ENCODE results near the gene CEP162. TPM values are rescaled to one million over a fixed set of nuclear protein-coding genes. Genes with fewer than 3 reads are reported as not detected.

CEP162 gene
- total and polyA plus RNA-seq, 2 of the 8 experiments (the other 6 are each of a cell fraction or from before 2014, with no cell fraction given): 1.3 to 10.6 TPM

GRCh38 chr6:84086056-84086455, 141.4 kb downstream of the CEP162 start:
- Histone ChIP-seq H2AFZ (ENCODE audit: low read length) (no peak overlapping the region), H3K27me3 (replicated peaks in 1 of 4; ENCODE audit: control insufficient read depth in 3 of 4, extremely low read depth in 1 of 4, insufficient read depth in 3 of 4, low read length in 3 of 4) (no peaks in the 10 kb centered on the region), H4K8ac (ENCODE audit: extremely low read depth, insufficient read depth, low read length) (no peak overlapping the region), H2BK5ac (ENCODE audit: low read depth, low read length) (no peak overlapping the region), H2BK120ac (replicated peaks; ENCODE audit: low read depth, low read length) (no peak overlapping the region), H3K36me3 (ENCODE audit: control insufficient read depth in 2 of 4, insufficient read depth in 4 of 4, low read length in 3 of 4) (no peaks in the 10 kb centered on the region), H3K79me2 (ENCODE audit: control insufficient read depth in 1 of 2, insufficient read depth in 2 of 2, low read length in 2 of 2) (no peaks in the 10 kb centered on the region), H4K5ac (ENCODE audit: insufficient read length, low read depth, low read length) (no peak overlapping the region), H2BK15ac (ENCODE audit: low read length) (no peak overlapping the region), H3K14ac (ENCODE audit: insufficient read length) (no peak overlapping the region), H4K20me1 (replicated peaks in 1 of 2; ENCODE audit: control insufficient read depth in 1 of 2, insufficient read depth in 2 of 2, low read length in 2 of 2) (no peaks in the 10 kb centered on the region), H3K9me3 (ENCODE audit: insufficient read depth in 2 of 2, low read depth in 1 of 2, low read length in 1 of 2) (no peaks in the 10 kb centered on the region), H3K23me2 (ENCODE audit: low read depth, low read length) (peaks cover 3% of the 10 kb centered on the region; the same call in 1 of the 2 replicates), H3K4ac (replicated peaks; ENCODE audit: insufficient read length, low read depth, low read length) (no peak overlapping the region), H3K18ac (ENCODE audit: extremely low read depth, low read length) (no peak overlapping the region), H2AK5ac (ENCODE audit: low read depth, low read length) (no peak overlapping the region), H3K23ac (ENCODE audit: insufficient read length) (no peak overlapping the region), H2BK20ac (ENCODE audit: low read length) (no peak overlapping the region), H3K4me2 (ENCODE audit: insufficient read depth in 1 of 2, low read depth in 2 of 2, low read length in 2 of 2) (no peak overlapping the region), H2BK12ac (ENCODE audit: low read depth, low read length) (no peak overlapping the region), H3K27ac (ENCODE audit: low read depth, low read length) (no peak overlapping the region), H3K56ac (replicated peaks; ENCODE audit: insufficient read length, low read depth, low read length) (no peak overlapping the region), H4K91ac (replicated peaks; ENCODE audit: insufficient read length, low read length) (no peak overlapping the region), H3K79me1 (ENCODE audit: low read depth, low read length) (no peaks in the 10 kb centered on the region), H3K4me1 (replicated peaks in 1 of 4; ENCODE audit: control insufficient read depth in 3 of 4, insufficient read depth in 4 of 4, low read length in 3 of 4) (peaks cover 4 to 26% (median 9%) of the 10 kb centered on the region in 4 experiments; a peak in 6 of 7 replicates), H3K9ac (replicated peaks in 1 of 4; ENCODE audit: extremely low read depth in 1 of 4, low read depth in 3 of 4, low read length in 3 of 4) (no peak overlapping the region), H3K4me3 (ENCODE audit: extremely low read depth in 1 of 4, insufficient read depth in 2 of 4, low read depth in 3 of 4, low read length in 4 of 4) (no peak overlapping the region)
- ChIA-PET CTCF (ENCODE audit: partially characterized antibody) (interaction anchor here (1.6 kb wide), 1 partner anchor 16 kb away, joined by 3 read pairs; no protein-coding TSS in a partner anchor), POLR2A (ENCODE audit: partially characterized antibody) (interaction anchor here (1.4 kb wide), 1 partner anchor 53 kb away, joined by 3 read pairs; no protein-coding TSS in a partner anchor)
- TF ChIP-seq RAD21 (IDR thresholded peaks at IDR 0.05 in 1 of 2, conservative IDR thresholded peaks at IDR 0.05 in 1 of 2; ENCODE audit: low read depth in 2 of 2, low read length in 2 of 2): no peak
- no peak for TF ChIP-seq ASH2L (IDR thresholded peaks at IDR 0.05; ENCODE audit: low read length)
- TF ChIP-seq SP1 (IDR thresholded peaks at IDR 0.05; ENCODE audit: low read depth, low read length): no peak
- TF ChIP-seq CTBP2 (IDR thresholded peaks at IDR 0.05; ENCODE audit: borderline replicate concordance, insufficient read depth, insufficient read length, low read length): no peak
- TF ChIP-seq, protein P1, sequence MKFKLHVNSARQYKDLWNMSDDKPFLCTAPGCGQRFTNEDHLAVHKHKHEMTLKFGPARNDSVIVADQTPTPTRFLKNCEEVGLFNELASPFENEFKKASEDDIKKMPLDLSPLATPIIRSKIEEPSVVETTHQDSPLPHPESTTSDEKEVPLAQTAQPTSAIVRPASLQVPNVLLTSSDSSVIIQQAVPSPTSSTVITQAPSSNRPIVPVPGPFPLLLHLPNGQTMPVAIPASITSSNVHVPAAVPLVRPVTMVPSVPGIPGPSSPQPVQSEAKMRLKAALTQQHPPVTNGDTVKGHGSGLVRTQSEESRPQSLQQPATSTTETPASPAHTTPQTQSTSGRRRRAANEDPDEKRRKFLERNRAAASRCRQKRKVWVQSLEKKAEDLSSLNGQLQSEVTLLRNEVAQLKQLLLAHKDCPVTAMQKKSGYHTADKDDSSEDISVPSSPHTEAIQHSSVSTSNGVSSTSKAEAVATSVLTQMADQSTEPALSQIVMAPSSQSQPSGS (IDR thresholded peaks at IDR 0.05; ENCODE audit: low read length): no peak
- WGBS, 2 experiments (ENCODE audit: extremely low coverage in 1 of 2, insufficient coverage in 1 of 2, insufficient read length in 1 of 2, insufficient replicate concordance in 2 of 2, low coverage in 1 of 2, low lambda C conversion rate in 2 of 2, missing lambda C conversion rate in 1 of 2): 90% methylated on average over 1 of the region's 1 CpG; no CpG with 5 or more reads in 1 of the 2 experiments
- FAIRE-seq: no peak
- DNase-seq (ENCODE audit: low read depth in 1 of 2, low spot score in 2 of 2): no peak

All from H1 (cell line).